IPS DF 19.7 (cell line): ENCODE data around the gene SPDYE2.
"Not testable (repeated sequence)": the region's sequence is repeated elsewhere in the genome, so short reads cannot be mapped to it uniquely, and the experiment has no call there.

Experiments used
- DNase-seq: peaks from one replicate; pipeline ENCODE4 v3.0.0-alpha.2; 2013; ENCODE audit warnings: low read depth, low spot score

SPDYE2 gene

DNA sequence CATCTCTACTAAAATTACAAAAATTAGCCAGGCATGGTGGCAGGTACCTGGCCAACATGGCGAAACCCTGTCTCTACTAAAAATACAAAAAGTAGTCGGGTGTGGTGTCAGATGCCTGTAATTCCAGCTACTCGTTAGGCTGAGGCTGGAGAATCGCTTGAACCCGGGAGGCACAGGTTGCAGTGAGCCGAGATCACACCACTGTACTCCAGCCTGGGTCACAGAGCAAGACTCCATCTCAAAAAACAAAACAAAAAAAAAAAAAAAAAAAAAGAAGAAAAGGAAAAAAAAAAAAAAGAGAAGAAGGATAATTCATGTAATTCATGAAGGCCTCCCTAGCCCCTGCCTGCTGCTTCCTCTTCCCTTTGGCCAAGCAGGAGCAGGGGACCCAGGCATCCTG lies 10.4 kb upstream of the SPDYE2 start:
- DNase-seq: not testable (repeated sequence)

DNA sequence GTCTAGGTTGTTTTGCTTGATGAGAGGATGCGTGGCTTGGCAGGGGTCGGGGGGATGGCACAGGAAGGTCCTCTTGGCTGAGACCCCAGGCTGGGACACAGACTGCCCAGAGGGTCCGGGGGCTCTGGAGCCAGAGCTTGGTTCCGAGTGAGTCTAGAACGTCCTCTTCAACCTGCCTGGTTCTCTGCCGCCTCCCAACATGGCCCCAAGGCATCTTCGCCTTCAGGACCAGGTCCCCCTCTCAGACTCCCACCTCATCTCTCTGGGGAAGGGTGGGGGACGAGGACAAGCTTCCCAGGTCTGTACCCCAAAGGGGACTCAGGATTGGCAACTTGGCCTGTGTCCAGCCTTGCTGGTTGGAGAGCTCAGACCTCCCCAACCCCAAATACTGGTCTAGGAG lies 8.9 kb upstream of the SPDYE2 start:
- not testable (repeated sequence) for DNase-seq

DNA sequence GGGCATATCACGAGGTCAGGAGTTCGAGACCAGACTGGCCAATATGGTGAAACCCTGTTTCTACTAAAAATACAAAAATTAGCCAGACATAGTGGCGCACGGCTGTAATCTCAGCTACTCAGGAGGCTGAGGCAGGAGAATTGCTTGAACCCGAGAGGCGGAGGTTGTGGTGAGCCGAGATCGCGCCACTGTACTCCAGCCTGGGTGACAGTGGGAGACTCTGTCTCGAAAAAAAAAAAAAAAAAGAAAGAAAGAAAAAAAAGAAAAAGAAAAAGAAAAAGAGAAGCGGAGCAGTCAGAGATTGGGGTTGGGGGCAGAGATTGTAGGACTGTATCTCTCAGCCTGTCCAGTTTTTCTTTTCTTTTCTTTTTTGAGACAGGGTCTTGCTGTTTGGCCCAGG lies 8.3 kb upstream of the SPDYE2 start:
- DNase-seq: not testable (repeated sequence)

DNA sequence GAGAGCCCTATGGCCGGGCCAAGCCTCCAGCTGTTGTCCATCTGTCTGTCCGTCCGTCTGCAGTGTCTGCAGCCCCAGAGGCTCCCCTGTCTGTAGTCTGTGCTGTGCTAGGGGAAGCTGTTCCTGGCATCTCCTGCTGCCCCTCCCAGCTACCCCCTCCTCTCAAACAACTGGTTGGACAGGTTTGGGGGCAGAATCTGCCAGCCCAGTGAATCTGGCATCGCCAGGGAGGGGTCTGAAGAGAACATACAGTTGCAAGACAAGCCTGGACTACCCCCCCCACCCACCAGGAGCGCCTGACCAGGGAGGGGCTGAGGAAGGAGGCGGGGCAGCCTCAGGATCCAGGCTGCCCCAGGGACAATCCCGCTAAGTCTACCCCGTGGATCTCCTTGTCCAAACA lies 7.4 kb upstream of the SPDYE2 start, which contains the start of gene UPK3BL2:
UPK3BL2 (minus strand) TSS at position 101 of the 400 bp plus-strand sequence; CDS start at position 41, 60 bp downstream.
- DNase-seq: not testable (repeated sequence)

DNA sequence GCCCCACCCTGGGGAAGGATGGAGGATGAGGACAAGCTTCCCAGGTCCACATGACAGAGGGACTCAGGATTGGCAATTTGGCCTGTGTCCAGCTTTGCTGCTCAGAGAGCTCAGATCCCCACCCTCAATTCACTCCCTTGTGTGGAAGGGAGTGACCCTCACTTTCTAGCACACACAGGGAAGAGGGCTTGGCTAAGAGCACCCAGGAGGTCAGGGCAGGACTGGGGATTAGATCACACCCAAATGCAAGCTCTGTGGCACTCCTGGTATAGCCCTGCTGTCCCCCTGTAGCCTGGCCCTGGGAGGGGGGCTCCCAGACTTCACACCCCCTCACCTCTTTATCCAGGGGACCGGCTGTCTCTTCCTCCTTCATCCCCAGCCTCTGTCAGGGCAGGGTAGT lies 6.7 kb upstream of the SPDYE2 start:
- not testable (repeated sequence) for DNase-seq

DNA sequence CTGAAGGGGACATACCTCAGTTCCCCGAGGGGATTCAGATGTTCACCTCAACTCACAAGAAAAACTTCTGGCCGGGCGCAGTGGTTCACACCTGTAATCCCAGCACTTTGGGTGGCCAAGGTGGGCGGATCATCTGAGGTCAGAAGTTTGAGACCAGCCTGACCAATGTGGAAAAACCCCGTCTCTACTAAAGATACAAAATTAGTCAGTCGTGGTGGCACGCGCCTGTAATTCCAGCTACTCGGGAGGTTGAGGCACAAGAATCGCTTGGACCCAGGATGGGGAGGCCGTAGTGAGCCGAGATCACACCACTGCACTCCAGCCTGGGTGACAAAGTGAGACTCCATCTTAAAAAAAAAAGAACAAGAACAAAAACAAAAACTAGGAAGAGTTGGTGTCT lies 5.7 kb upstream of the SPDYE2 start:
- DNase-seq: not testable (repeated sequence)

DNA sequence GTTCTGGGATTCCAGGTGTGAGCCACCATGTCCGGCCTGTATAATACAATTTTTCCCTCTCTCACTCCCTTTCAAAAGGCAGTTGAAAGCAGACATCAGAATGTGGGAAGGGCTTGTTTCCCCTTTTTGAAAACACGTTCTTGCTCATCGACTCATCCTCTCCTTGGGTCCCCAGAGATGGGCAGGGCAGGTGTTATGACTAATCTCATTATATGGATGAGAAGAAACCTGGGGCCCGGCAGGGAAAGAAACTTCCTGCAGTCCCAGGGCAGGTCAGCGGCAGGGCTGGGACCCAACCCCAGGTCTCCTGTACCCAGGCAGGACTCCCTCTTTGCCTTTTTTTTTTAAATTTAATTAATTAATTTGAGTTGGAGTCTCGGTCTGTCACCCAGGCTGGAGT lies 4.7 kb upstream of the SPDYE2 start:
- DNase-seq: not testable (repeated sequence)

DNA sequence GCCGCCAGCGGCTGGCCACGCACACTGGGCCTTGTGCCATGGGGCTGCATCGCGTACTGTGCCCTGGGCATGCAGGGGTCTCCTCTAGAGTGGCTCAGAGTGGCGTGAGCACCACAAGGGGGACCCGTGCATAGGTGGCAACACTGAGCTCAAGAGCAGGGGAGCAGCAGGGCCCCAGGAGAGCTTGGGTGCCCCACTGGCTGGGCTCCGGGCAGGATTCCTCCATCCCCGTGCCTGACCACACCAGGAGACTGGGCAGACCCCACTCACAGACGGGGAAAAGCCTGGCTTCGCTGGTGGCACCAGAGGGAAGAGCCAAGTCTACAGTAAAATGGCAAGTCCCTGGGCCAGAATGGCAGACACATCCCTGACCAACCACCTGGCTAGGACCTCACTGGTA lies 17.6 kb downstream of the SPDYE2 start:
- not testable (repeated sequence) for DNase-seq

DNA sequence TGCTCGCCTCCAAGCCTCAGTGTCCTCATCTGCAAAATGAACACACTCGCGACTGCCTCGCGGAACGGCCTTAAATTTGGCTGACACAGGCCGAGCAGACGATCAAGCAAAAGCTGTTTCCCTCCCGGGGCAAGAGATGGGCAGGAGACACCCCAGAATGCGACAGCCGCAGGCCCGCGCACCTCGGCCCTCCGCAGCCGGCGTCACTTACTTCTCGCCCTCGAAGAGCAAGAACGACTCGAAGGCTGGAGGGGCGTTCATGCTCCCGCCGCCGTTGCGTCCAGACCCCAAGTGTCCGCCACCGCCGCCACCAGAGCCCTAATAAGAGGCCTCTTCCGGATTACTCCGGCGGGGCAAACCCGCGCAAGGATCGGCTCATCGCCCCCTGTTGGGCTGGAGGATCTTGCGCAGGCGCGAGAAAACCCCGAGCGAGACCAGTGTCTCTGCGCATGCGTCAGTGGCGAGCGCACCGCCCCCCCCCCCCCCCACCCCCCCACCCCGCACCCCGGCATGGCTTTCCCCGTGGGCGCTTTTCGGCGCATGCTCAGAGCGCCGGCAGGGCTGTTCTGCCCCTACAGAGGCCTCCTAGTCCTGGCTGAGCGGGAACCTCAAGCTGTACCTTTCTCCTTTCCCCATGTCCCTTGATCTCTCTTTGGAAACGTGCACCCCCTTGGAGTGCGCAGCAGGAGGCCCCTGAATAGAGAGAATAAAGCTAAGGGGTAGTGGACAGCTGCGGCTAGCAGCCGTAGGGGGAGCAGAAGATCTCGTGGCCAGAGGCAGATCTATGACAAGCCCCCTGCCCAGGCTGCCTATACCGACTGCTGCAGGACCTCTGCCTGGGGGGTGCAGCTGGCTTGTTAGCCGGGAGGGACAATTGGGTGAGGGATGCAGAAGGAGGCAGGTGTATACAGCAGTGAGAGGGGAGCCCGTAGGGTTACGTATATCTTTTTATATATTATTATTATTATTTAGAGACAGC lies 21.5 kb downstream of the SPDYE2 start, which contains the start of gene POLR2J3:
POLR2J3 (minus strand) TSS at position 323 of the 979 bp plus-strand sequence; CDS start at position 261, 62 bp downstream.
- peak; percentile 12 for DNase-seq

DNA sequence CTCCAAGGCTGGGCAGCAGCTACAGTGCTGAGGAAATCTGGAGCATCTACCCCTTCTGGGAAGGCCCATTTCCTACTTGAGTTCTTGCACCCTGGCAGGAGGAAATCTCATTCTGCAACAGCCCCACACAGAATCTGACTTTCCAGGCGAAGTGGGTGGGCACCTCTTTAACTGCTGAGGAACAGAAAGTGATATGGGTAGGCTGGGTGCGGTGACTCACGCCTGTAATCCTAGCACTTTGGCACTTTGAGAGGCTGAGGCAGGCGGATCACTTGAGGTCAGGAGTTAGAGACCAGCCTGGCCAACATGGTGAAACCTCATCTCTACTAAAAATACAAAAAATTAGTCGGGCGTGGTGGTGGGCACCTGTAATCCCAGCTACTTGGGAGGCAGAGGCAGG lies 23.6 kb downstream of the SPDYE2 start:
- DNase-seq: not testable (repeated sequence)

DNA sequence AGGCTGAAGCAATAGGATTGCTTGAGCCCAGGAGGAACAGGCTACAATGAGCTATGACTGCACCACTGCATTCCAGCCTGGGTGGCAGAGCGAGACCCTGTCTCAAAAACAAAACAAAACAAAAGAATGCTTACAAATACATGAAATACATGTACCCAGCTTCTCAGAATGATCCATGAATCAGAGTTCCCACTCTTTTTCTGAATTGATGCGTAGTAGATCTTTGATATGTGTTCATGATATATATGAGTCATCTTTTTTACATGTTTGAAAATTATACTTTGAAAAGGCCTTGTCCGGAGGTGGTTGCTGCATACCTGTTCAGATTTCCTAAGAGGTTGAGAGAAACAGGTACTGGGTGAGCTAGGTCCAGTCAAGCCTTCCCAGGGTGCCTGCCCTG lies 25.3 kb downstream of the SPDYE2 start:
- not testable (repeated sequence) for DNase-seq

DNA sequence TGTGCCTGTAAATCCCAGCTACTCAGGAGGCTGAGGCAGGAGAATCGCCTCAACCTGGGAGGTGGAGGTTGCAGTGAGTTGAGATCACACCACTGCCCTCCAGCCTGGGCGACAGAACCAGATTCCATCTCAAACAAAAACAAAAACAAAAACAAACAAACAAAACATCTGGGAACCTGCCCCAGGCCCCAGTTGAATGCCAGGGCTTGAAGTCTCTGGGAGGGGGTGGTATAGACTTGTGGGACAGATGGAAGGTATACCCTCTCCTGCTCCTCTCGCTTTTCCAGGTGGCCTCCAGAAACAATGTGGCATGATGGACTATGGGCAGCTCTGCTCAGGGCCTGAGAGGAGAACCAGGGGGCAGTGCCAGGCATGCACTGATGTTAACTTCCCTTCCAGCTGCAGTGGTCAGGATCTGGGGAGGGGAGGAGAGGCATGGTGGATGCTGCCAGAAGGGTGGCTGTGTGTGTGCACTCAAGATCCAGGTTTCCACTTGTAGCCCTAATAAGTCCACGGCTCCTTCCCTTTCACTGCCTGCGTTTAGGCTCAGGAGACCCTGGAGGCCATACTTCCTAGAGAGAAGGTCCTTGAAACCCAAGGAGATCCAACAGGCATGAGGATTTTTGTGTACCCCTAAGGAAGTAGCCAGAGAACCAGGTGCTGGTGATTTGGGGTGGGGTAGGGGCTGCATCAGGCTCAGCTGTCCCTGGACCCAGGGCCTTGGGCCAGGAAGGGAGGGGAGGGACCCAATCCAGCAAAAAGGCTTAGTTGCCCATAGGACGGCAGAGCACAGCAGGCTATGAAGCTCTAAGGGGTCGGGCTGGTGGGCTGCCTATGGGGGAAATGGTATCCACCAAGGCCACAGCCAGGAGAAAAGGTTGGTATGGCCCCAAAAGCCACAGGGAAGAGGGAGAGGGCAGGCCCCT lies 26.6 kb downstream of the SPDYE2 start:
- DNase-seq: not testable (repeated sequence)

DNA sequence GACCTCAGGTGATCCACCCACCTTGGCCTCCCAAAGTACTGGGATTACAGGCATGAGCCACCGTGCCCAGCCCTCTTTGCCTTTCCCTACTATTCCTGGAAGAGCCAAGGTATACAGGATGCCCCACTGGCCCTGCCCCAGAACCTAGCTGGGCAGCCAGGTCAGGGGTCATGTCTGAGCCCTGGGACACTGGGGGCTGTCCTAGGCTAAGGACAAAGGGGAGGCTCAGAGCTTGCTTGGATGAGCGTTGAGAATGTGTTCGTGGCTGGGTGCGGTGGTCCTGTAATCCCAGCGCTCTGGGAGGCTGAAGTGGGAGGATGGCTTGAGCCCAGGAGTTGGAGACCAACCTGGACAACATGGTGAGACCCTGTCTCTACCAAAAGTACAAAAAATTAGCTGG lies 27.5 kb downstream of the SPDYE2 start:
- DNase-seq: not testable (repeated sequence)

DNA sequence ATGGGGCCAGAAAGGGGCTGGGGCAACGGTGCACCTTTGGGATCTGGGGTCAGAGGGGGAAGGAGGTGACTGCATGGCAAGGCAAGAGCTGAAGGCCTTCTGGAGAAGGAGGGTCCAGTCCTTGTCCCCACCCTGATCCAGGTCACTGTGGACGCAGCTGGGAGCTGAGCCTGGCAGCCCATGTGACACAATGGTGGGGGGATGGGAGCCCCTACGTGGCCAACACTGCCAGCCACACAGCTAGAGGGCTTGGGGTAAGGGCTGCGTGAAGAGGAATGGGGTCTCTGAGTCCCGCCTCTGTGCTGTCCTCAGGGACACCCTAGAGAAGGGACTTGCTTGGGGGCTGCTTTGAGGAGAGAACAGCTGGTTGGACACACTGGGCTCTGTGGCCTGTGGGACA lies 30.7 kb downstream of the SPDYE2 start:
- DNase-seq: not testable (repeated sequence)

DNA sequence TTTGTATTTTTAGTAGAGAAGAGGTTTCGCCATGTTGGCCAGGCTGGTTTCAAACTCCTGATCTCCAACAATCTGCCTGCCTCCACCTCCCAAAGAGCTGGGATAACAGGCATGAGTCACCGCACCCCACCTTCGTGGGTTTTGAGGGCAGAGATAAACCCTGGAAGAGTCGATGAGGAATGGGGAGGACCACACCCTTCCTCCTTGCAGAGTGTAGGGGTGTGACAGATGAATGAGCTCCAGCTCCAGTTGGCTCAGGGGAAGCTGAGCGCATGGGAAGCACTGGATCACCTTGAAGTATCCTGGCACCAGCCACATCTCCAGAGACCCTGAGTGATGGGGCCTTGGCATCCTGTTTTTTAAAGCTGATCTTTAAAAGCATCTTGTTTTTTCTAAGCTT lies 32.5 kb downstream of the SPDYE2 start:
- not testable (repeated sequence) for DNase-seq

DNA sequence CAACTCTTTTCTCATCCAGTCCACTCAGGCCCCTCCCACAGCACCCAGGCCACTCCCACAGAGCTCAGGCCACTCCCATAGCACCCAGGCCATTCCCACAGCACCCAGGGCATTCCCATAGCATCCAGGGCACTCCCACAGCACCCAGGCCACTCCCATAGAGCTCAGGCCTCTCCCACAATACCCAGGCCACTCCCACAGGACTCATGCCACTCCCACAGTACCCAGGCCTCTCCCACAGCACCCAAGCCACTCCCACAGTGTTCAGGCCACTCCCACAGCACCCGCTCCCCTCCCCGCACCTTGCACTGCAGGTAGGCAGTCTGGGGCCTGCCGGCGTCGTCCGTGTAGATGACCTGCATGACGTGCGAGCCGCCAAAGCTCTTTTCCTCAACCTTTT lies 38.8 kb downstream of the SPDYE2 start:
- DNase-seq: not testable (repeated sequence)

DNA sequence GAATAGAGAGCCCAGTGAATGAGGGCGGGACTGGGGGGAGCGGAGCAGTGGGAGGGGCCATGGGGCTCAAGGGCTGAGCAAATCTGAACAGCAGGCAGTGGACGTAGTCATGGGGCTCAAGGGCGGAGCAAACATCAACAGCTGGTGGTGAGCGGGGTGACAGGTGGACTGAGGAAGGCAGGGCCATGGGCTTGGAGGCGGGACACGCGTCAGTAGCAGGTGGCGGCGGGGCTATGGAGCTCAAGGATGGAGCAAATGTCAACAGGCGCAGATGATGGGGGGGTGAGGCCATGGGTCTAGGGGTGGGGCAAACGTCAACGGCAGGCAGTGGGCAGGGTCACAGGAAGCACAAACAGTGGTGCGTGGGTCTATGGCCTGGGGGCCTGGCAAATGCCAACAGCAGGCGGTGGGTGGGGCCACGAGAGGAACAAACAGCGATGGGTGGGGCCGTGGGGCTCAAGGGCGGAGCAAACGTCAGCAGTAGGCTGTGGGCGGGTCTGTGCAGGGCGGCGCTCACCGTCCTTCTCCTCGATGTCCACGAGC lies 41.5 kb downstream of the SPDYE2 start:
- not testable (repeated sequence) for DNase-seq

DNA sequence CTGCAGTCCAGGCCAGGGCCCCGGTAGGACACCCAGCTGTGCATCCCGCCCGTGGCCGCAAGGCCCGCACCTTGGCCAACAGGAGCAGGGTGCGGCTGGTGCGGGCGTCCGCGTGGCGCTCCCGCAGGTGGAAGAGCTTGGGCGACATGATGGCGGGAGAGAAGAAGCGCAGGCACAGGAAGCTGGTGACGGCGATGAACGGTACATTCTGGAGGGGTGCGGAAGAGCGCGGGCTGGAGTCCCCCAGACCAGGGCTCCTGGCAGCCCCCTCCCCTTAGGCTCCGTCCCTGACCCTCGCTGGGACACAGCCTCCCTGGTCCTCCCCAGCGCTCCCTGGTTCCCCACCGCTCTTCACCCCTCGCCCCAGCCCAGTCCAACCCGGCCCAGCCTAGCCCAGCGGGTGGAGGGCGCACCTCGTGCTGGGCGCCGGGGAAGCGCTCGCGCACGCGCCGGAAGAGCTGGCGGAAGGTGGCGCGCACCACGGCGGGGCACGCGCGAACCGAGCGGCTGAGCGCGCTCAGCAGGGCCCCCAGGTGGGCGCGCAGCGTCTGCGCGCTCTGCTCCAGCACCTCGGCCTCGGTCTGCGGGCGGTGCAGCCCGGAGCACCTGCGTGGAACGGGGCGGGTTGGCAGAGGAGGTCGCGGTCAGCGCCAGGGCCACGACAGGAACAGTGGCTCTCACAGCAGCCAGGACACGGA lies 42.8 kb downstream of the SPDYE2 start:
- DNase-seq: not testable (repeated sequence)

DNA sequence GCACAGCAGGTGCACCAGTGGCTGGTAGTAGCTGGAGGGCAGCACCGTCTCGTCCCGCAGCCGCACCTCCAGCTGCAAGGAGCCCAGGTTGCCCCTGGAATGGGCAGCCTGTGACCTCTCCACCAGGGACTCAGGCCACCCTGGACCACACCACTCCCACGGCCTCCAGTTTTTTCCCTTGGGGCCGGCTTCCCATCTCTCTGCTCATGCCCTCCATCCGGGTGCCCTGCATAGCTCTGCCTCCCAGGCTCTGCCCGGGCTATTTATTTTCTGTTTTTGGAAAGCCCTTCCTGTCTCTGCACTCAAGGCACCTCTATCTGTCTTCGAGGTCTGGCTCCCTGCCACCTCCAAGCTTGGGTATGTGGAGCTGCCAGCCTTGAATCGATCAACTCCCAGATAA lies 45.0 kb downstream of the SPDYE2 start:
- not testable (repeated sequence) for DNase-seq

DNA sequence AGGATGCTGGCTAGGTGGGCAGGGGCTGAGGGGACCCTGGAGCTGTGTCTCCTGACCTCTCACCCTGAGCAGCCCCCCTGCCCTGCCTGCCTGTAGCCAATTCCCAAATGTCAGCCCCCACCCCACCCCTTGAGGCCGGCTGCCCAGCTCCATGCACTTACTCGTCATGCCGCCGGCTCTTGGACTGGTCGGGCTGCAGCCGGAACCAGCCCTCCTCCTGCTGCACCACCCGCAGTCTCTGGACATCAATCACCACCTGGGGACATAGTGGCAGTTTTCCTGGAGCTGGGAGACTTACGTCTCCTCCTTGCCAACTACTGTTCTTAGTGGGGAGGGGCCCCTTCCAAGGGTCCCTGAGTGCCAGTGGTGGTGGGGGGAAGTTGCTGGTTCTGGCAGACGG lies 48.7 kb downstream of the SPDYE2 start:
- DNase-seq: not testable (repeated sequence)

DNA sequence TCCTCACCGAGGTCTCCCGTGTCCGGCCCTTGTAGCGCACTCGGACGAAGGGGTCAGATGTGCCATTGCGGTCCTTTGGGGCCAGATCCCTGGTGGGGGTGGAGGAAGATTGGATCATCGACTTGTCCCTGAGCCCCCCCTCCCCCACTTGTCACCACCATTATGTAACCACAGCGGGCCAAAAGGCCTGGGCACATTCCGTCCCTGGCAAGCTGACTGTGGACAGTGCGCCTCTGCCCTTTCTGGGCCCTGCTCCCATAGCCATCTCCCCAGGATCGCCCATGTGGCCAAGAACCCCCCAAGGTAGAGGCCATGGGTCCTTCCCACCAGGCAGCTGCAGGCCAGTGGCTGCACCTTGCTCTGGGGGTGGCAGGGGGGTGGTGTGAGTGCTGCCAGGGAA lies 51.3 kb downstream of the SPDYE2 start:
- not testable (repeated sequence) for DNase-seq
